ENCODE measurements around the gene MTARC1. TPM values are rescaled to one million over a fixed set of nuclear protein-coding genes. Genes with fewer than 3 reads are reported as not detected.

MTARC1 gene
- total RNA-seq, 1 donor from 2014 or later, result 9.6 TPM

- no peak for DNase-seq (ENCODE audit: extremely low spot score in 2 of 2)
- Histone ChIP-seq H3K27me3 (no peaks in the 10 kb centered on the region), H3K36me3 (peaks cover 0 to 15% of the 10 kb centered on the region in 2 donors), H3K4me1 (no peaks in the 10 kb centered on the region), H3K27ac (no peak overlapping the region), H3K4me3 (no peak overlapping the region), H3K9me3 (no peaks in the 10 kb centered on the region)
- intact Hi-C loops (cut with DNase I), result no loop called here
- TF ChIP-seq POLR2AphosphoS5 (IDR thresholded peaks at IDR 0.05; ENCODE audit: insufficient read depth in 1 of 2, low read depth in 1 of 2) (no peak), POLR2A (IDR thresholded peaks at IDR 0.05) (no peak), CTCF (IDR thresholded peaks at IDR 0.05) (no peak)
Observed at GRCh38 chr1:220759147-220759546, 27.6 kb upstream of the MTARC1 start.

GRCh38 chr1:220761688-220762427, 24.9 kb upstream of the MTARC1 start:
- no peak overlapping the region for H3K27ac ChIP-seq
- DNase-seq (ENCODE audit: extremely low spot score in 2 of 2), result peak in 1 of 2 donors; percentile 44
- H3K4me3 ChIP-seq, result no peak overlapping the region
- no peak for TF ChIP-seq CTCF (IDR thresholded peaks at IDR 0.05)
- TF ChIP-seq POLR2AphosphoS5 (IDR thresholded peaks at IDR 0.05; ENCODE audit: insufficient read depth in 1 of 2, low read depth in 1 of 2), result no peak
- TF ChIP-seq POLR2A (IDR thresholded peaks at IDR 0.05), result no peak
- no peaks in the 10 kb centered on the region for H3K9me3 ChIP-seq
- intact Hi-C loops (cut with DNase I), result no loop called here
- H3K4me1 ChIP-seq, result no peaks in the 10 kb centered on the region
- H3K36me3 ChIP-seq, result peaks cover 0 to 3% of the 10 kb centered on the region in 2 donors
- H3K27me3 ChIP-seq, result no peaks in the 10 kb centered on the region

GRCh38 chr1:220764757-220765156, 22.0 kb upstream of the MTARC1 start:
- DNase-seq (ENCODE audit: extremely low spot score in 2 of 2), result no peak
- intact Hi-C loops (cut with DNase I), result no loop called here
- H3K36me3 ChIP-seq, result no peaks in the 10 kb centered on the region

GRCh38 chr1:220767312-220768125, 19.2 kb upstream of the MTARC1 start:
- no peak for TF ChIP-seq CTCF (IDR thresholded peaks at IDR 0.05)
- TF ChIP-seq POLR2A (IDR thresholded peaks at IDR 0.05), result no peak
- TF ChIP-seq POLR2AphosphoS5 (IDR thresholded peaks at IDR 0.05; ENCODE audit: insufficient read depth in 1 of 2, low read depth in 1 of 2), result no peak
- intact Hi-C loops (cut with DNase I), result no loop called here
- Histone ChIP-seq H3K4me1 (no peaks in the 10 kb centered on the region), H3K4me3 (no peak overlapping the region), H3K9me3 (no peaks in the 10 kb centered on the region), H3K27me3 (no peaks in the 10 kb centered on the region), H3K27ac (peak overlapping the region; percentile 40), H3K36me3 (no peaks in the 10 kb centered on the region)
- no peak for DNase-seq (ENCODE audit: extremely low spot score in 2 of 2)

More at GRCh38 chr1:220764757-220765156, 22.0 kb upstream of the MTARC1 start:
- H3K4me3 ChIP-seq, result no peak overlapping the region
- no peaks in the 10 kb centered on the region for H3K4me1 ChIP-seq
- H3K9me3 ChIP-seq, result no peaks in the 10 kb centered on the region
- H3K27me3 ChIP-seq, result no peaks in the 10 kb centered on the region
- H3K27ac ChIP-seq, result no peak overlapping the region
- TF ChIP-seq POLR2A (IDR thresholded peaks at IDR 0.05) (no peak), POLR2AphosphoS5 (IDR thresholded peaks at IDR 0.05; ENCODE audit: insufficient read depth in 1 of 2, low read depth in 1 of 2) (no peak), CTCF (IDR thresholded peaks at IDR 0.05) (no peak)

All from vagina (tissue), 2 donors.